T-cell (primary cell): Measurements from ENCODE around the gene RNU7-1. TPM values are rescaled to one million over a fixed set of nuclear protein-coding genes. Genes with fewer than 3 reads are reported as not detected.

ENCODE experiments used
- ATAC-seq, 4 experiments: fragments of 200-7000 bp in 3 of 4; fragments of 150-1000 bp in 1 of 4; cut with Tn5 transposase; replicated peaks in 1 of 4; 1 replicate in 3 of 4; 2 replicates in 1 of 4; pipeline ENCODE4 v1.10.0; 2021; ENCODE audit warnings: moderate library complexity in 3 of 4, mild to moderate bottlenecking in 2 of 4, moderate number of reproducible peaks in 1 of 4
- CTCF ChIA-PET, 2 donors: fragments of 300-600 bp; sonication (Branson Sonifier 250); formaldehyde crosslinking; loops; one replicate each; lab custom pipeline; 2022; ENCODE audit warnings: antibody characterized with exemption in 2 of 2; lab: Charles Lee
- POLR2A ChIA-PET, 2 donors: fragments of 300-600 bp; sonication (Branson Sonifier 250); formaldehyde crosslinking; loops; one replicate each; lab custom pipeline; 2022; ENCODE audit warnings: antibody characterized with exemption in 2 of 2; lab: Charles Lee
- DNase-seq, 35 experiments: peaks; one replicate each; pipeline versions ENCODE4 v3.0.0 to v3.0.0-alpha.2; 2013 to 2023
- H3K27ac ChIP-seq: one replicate; pipeline ENCODE4 v1.5.1; 2013; ENCODE audit warnings: low read length
- H3K27me3 ChIP-seq, 2 experiments: replicated peaks in 1 of 2; 1 replicate in 1 of 2; 2 replicates in 1 of 2; pipeline versions ENCODE4 v1.6.1 to v1.7.0; 2013; ENCODE audit warnings: low read length in 1 of 2, mixed read lengths in 1 of 2; ENCODE audit not compliant: control insufficient read depth in 2 of 2, insufficient read depth in 2 of 2; ENCODE audit errors: extremely low read depth in 1 of 2
- H3K36me3 ChIP-seq, 2 donors: 1 replicate in 1 of 2; 2 replicates in 1 of 2; pipeline versions ENCODE4 v1.6.1 to v1.7.0; 2013; ENCODE audit warnings: low read length in 1 of 2; ENCODE audit not compliant: control insufficient read depth in 2 of 2, insufficient read depth in 1 of 2; ENCODE audit errors: extremely low read depth in 1 of 2
- H3K4me1 ChIP-seq, 2 experiments: 1 replicate in 1 of 2; 2 replicates in 1 of 2; pipeline versions ENCODE4 v1.6.1 to v1.7.0; 2013; ENCODE audit warnings: low read length in 2 of 2, mixed read lengths in 1 of 2; ENCODE audit not compliant: insufficient read depth in 2 of 2, control insufficient read depth in 1 of 2; ENCODE audit errors: extremely low read depth in 1 of 2
- H3K4me3 ChIP-seq, 2 donors: 1 replicate in 1 of 2; 2 replicates in 1 of 2; pipeline versions ENCODE4 v1.5.1 to v1.7.0; 2013; ENCODE audit warnings: mild to moderate bottlenecking in 2 of 2, low read length in 1 of 2, moderate library complexity in 1 of 2; ENCODE audit not compliant: control insufficient read depth in 1 of 2; ENCODE audit errors: extremely low read depth in 1 of 2
- H3K9me3 ChIP-seq: 2 replicates; pipeline ENCODE4 v1.7.0; 2013
- H3K27ac Mint-ChIP-seq, 2 donors: one replicate each; pipeline ENCODE4 v1.8.0; 2020 to 2021; ENCODE audit warnings: mild to moderate bottlenecking in 2 of 2, mixed read lengths in 2 of 2
- H3K27me3 Mint-ChIP-seq, 2 donors: one replicate each; pipeline ENCODE4 v1.8.0; 2021 to 2022; ENCODE audit warnings: mixed read lengths in 2 of 2
- H3K36me3 Mint-ChIP-seq: one replicate; pipeline ENCODE4 v1.8.0; 2021; ENCODE audit warnings: mixed read lengths
- H3K4me1 Mint-ChIP-seq, 3 donors: one replicate each; pipeline ENCODE4 v1.8.0; 2020 to 2022; ENCODE audit warnings: mixed read lengths in 3 of 3, mild to moderate bottlenecking in 1 of 3
- H3K4me3 Mint-ChIP-seq, 3 donors: one replicate each; pipeline ENCODE4 v1.8.0; 2020 to 2022; ENCODE audit warnings: mild to moderate bottlenecking in 3 of 3, mixed read lengths in 3 of 3, moderate library complexity in 3 of 3
- H3K9me3 Mint-ChIP-seq, 3 donors: one replicate each; pipeline ENCODE4 v1.8.0; 2020 to 2022; ENCODE audit warnings: mixed read lengths in 3 of 3
- WGBS: methylation state at CpG from one replicate; pipeline ENCODE4 v1.1.5; 2013; ENCODE audit warnings: missing lambda C conversion rate; ENCODE audit not compliant: insufficient coverage; 5-methylcytosine and 5-hydroxymethylcytosine counted together
- total RNA-seq, 35 experiments: library from RNA in 6 of 35; stranded (reverse) in 6 of 35; fragments of 120-200 nt in 1 of 35; gene quantifications; one replicate each; pipeline versions ENCODE4 v1.2.1 to v1.2.4 and lab custom pipeline; 2013 to 2026

Gene RNU7-1
- not detected for total RNA-seq
- total RNA-seq (2013) = not detected
- 0 to 0.05 (median 0) reads per million in 29 experiments for total RNA-seq (lab: John Stamatoyannopoulos, UW)

- Mint-ChIP-seq H3K27ac (peak within 1 kb of the TSS; percentile 97 to 100), H3K27me3 (no peaks in the 10 kb centered on the region), H3K9me3 (no peaks in the 10 kb centered on the region), H3K4me3 (peak within 1 kb of the TSS; percentile 88 to 98 (median 91)), H3K4me1 (peaks cover 59 to 69% (median 68%) of the 10 kb centered on the region in 3 donors), H3K36me3 (no peaks in the 10 kb centered on the region)
- ATAC-seq (peak; percentile 46 to 67 (median 51)), DNase-seq (peak; percentile 55 to 90 (median 77))
- ChIA-PET POLR2A (interaction anchor here (0.5 to 3.2 kb wide), 25 partner anchors 9 to 586 kb away, joined by 3 to 22 read pairs (median 5); partner anchors contain the start of genes CDCA3 (in 1 of the 2), LPCAT3 (in 1 of the 2), MLF2 (in 1 of the 2) and SPSB2 (in 1 of the 2)), CTCF (interaction anchor here (0.5 to 8.2 kb wide), 25 partner anchors 9 to 993 kb away, joined by 3 to 126 read pairs (median 7); partner anchors contain the start of genes C1RL (in 1 of the 2), CDCA3 (in 1 of the 2), LPCAT3 (in 1 of the 2) and SPSB2 (in 1 of the 2))
- H3K27ac ChIP-seq = peak within 1 kb of the TSS; percentile 97
- no peaks in the 10 kb centered on the region for H3K9me3 ChIP-seq
- H3K4me1 ChIP-seq = peaks cover 24 to 69% of the 10 kb centered on the region in 2 experiments
- WGBS = 1% methylated on average over 29 of the region's 31 CpGs
- peak within 1 kb of the TSS; percentile 81 to 89 for H3K4me3 ChIP-seq
- peaks cover 0 to 8% of the 10 kb centered on the region in 2 donors for H3K36me3 ChIP-seq
- no peaks in the 10 kb centered on the region for H3K27me3 ChIP-seq
Observed at GRCh38 chr12:6943722-6944380, at the start of gene RNU7-1, which contains the start of gene C12orf57. TSS of gene RNU7-1 (plus strand) at chr12:6943816. TSS of gene C12orf57 (plus strand) at chr12:6944022. CDS start at chr12:6944122, 100 bp downstream.

DNA sequence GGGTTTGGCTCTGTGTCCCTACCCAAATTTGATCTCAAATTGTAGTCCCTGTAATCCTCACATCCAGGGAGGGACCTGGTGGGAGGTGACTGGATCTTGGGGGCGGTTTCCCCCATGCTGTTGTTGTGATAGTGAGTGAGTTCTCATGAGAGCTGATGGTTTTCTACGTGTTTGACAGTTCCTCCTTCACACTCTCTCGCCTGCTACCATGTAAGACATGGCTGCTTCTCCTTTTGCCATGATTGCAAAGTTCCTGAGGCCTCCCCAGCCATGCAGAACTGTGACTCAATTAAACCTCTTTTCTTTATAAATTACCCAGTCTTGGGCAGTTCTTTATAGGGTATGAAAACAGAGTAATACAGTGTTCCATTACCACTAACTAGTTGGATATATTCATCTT lies 49.3 kb upstream of the RNU7-1 start:
- Histone ChIP-seq H3K4me1 (peaks cover 3 to 16% of the 10 kb centered on the region in 2 experiments), H3K4me3 (no peak overlapping the region), H3K36me3 (no peaks in the 10 kb centered on the region), H3K27ac (no peak overlapping the region), H3K27me3 (no peaks in the 10 kb centered on the region), H3K9me3 (no peaks in the 10 kb centered on the region)
- POLR2A ChIA-PET = no interaction called here
- no peak overlapping the region for H3K27ac Mint-ChIP-seq
- CTCF ChIA-PET = no interaction called here
- DNase-seq (no peak), ATAC-seq (no peak)
- no peaks in the 10 kb centered on the region for H3K36me3 Mint-ChIP-seq
- WGBS = no CpG with 5 or more reads among the region's 3 CpGs
- H3K4me1 Mint-ChIP-seq = peaks cover 13 to 15% (median 14%) of the 10 kb centered on the region in 3 donors
- H3K9me3 Mint-ChIP-seq = no peaks in the 10 kb centered on the region
- no peaks in the 10 kb centered on the region for H3K27me3 Mint-ChIP-seq
- no peak overlapping the region for H3K4me3 Mint-ChIP-seq

- Histone ChIP-seq H3K36me3 (no peaks in the 10 kb centered on the region), H3K9me3 (no peaks in the 10 kb centered on the region), H3K27me3 (no peaks in the 10 kb centered on the region), H3K4me3 (no peak overlapping the region), H3K27ac (no peak overlapping the region), H3K4me1 (peaks cover 0 to 1% of the 10 kb centered on the region in 2 experiments)
- H3K27me3 Mint-ChIP-seq = no peaks in the 10 kb centered on the region
- WGBS = 83% methylated on average over 4 of the region's 6 CpGs
- no peak overlapping the region for H3K27ac Mint-ChIP-seq
- CTCF ChIA-PET = no interaction called here
- ATAC-seq = no peak
- H3K4me1 Mint-ChIP-seq = peaks cover 3 to 9% (median 7%) of the 10 kb centered on the region in 3 donors
- DNase-seq = no peak
- H3K36me3 Mint-ChIP-seq = no peaks in the 10 kb centered on the region
- no peaks in the 10 kb centered on the region for H3K9me3 Mint-ChIP-seq
- H3K4me3 Mint-ChIP-seq = no peak overlapping the region
- POLR2A ChIA-PET = no interaction called here
Observed at GRCh38 chr12:6896846-6897435, 46.7 kb upstream of the RNU7-1 start.

DNA sequence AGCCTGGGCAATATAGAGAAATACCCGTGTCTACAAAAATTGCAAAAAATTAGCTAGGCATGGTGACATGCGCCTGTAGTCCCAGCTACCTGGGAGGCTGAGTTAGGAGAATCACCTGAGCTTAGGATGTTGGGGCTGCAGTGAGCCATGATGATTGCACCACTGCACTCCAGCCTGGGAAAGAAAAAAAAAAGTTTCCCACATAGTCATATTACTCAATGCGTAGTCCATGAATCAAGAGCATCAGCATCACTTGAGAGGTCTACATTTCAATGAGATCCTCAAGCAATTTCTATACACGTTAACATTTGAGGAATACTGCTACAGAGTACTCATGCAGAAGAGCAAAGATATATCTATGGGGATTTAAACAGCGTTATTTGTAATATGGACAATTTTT lies 44.2 kb upstream of the RNU7-1 start:
- ATAC-seq (no peak), DNase-seq (no peak)
- Histone ChIP-seq H3K36me3 (no peaks in the 10 kb centered on the region), H3K9me3 (no peaks in the 10 kb centered on the region), H3K27me3 (no peaks in the 10 kb centered on the region), H3K27ac (no peak overlapping the region), H3K4me3 (no peak overlapping the region), H3K4me1 (peaks cover 5 to 6% of the 10 kb centered on the region in 2 experiments)
- CTCF ChIA-PET = interaction anchor here (0.5 to 1.0 kb wide), 2 partner anchors 27 to 289 kb away, joined by 3 to 5 read pairs; partner anchors contain the start of gene SPSB2 (in 1 of the 2)
- no peak overlapping the region for H3K27ac Mint-ChIP-seq
- H3K27me3 Mint-ChIP-seq = no peaks in the 10 kb centered on the region
- no peaks in the 10 kb centered on the region for H3K36me3 Mint-ChIP-seq
- no peak overlapping the region for H3K4me3 Mint-ChIP-seq
- POLR2A ChIA-PET = interaction anchor here in 1 of 2 donors (0.7 kb wide), 1 partner anchor 35 kb away, joined by 4 read pairs; no protein-coding TSS in a partner anchor
- H3K9me3 Mint-ChIP-seq = no peaks in the 10 kb centered on the region
- H3K4me1 Mint-ChIP-seq = peaks cover 5 to 7% (median 7%) of the 10 kb centered on the region in 3 donors
- no CpG with 5 or more reads among the region's 5 CpGs for WGBS

GRCh38 chr12:6899837-6900519 lies 43.6 kb upstream of the RNU7-1 start:
- no peak overlapping the region for H3K27ac Mint-ChIP-seq
- no peaks in the 10 kb centered on the region for H3K27me3 ChIP-seq
- H3K4me3 Mint-ChIP-seq = no peak overlapping the region
- no peaks in the 10 kb centered on the region for H3K36me3 Mint-ChIP-seq
- H3K4me1 ChIP-seq = peaks cover 8 to 10% of the 10 kb centered on the region in 2 experiments
- CTCF ChIA-PET = interaction anchor here (0.5 to 1.0 kb wide), 3 partner anchors 27 to 290 kb away, joined by 3 to 5 read pairs (median 3); partner anchors contain the start of gene SPSB2 (in 1 of the 2)
- H3K9me3 ChIP-seq = no peaks in the 10 kb centered on the region
- no peaks in the 10 kb centered on the region for H3K36me3 ChIP-seq
- peak in 1 of 35 experiments; percentile 29 for DNase-seq
- POLR2A ChIA-PET = no interaction called here
- H3K27ac ChIP-seq = no peak overlapping the region
- no peaks in the 10 kb centered on the region for H3K9me3 Mint-ChIP-seq
- no peak for ATAC-seq
- H3K27me3 Mint-ChIP-seq = no peaks in the 10 kb centered on the region
- no peak overlapping the region for H3K4me3 ChIP-seq
- WGBS = 35% methylated on average over 6 of the region's 10 CpGs
- H3K4me1 Mint-ChIP-seq = peaks cover 5 to 7% (median 7%) of the 10 kb centered on the region in 3 donors
